ENCODE data around the gene SND1.

SND1 gene

DNA sequence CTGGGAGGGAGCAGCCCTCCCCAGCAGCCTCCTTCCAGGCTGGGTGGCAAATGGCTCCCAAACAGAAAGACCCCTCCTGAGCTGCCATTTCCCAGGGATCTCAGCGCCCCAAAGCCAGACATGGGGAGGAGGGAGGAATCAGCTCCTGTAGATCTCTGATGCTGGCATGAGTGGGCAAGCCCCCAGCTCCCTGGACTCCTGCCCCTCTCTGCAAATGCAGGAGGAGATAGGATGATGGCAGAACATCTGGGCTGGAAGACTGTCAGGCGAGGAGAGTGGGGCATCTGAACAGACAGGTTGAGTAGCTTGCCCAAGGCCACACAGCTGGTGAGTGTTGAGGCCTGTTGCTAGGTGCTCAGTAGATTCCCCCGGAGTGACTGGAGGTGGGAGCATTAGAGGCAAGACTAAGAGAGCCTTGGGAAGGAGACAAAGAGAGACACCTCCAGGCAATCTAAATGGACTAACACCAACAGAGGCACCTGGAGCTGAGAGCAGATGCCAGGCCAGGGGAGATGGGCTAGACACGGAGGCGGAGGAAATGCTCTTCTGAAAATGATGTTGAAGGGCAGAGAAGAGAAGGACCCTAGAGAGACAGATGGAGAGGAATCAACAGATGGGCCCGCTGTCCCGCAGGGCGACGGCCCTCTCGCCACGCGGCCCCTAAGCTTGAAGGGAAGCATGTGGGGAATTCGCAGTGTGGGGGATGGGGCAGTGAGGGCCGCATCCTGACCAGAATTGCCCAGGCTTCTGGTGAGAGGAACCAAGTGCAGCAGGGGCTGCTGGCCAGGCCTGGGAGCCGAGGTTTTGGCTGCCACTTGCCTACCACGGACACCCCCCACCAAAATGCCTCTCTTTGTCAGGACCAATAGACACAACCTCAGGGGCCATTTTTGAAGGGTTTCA is 464.1 kb downstream of the SND1 start:
- DNase-seq (ENCODE audit: low spot score): no peak

GRCh38 chr7:128116740-128117139 is 464.7 kb downstream of the SND1 start:
- DNase-seq (ENCODE audit: low spot score): no peak

DNA sequence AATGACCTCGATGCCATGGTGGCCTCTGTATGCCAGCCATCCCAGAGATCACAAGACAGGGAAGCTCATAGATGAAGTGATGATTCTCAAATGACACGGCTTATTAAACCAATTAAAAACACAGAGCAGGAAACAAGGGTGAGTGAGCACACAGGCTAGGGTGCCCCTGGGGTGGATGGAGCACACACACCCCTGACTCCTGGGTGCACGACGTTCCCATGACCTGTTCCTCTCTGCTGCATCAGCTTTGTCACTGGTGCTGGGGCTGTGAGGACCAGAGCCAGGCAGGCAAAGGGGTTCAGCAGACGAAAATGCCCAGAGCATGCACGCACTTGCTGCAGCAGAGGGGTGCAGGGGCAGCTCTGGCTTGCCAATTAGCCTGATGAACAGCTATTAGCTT is 465.7 kb downstream of the SND1 start:
- no peak for DNase-seq (ENCODE audit: low spot score)

DNA sequence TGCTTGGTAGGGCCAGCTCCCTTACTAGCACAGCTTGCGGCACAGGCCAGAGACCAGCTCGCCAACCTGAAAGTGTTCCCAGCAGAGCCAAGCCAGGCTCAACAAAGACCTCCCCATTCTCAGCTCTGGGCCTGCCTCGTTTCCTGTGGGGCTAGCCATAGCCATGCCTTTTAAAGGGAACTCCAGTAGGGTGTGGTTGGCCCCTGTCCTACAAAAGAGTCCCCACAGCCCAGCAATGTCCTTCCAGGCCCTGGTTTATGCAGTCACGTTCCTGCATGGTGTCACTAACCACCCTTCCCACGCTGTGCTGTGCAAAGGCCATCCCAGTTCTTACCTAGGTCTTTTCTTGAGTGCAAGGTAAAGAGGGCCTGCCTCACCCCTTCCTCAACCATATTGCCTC is 467.0 kb downstream of the SND1 start:
- DNase-seq (ENCODE audit: low spot score): no peak

DNA sequence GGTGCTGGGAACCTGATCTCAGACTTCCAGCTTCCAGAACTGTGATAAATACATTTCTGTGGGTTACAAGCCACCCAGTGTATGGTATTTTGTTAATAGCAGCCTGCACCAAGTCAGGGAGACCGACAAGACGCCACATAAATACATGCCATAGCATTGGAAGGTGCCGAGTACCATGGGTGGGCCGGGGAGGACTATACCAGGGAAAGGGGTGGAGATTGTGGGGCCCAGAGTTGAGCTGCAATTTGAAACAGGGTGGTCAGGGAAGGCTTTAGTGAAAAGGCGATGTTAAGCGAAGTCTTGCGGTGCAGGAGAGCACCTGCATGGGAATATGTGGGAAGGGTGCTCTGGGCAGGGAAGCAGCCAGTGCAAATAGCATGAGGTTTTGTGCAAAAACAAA is 468.1 kb downstream of the SND1 start:
- no peak for DNase-seq (ENCODE audit: low spot score)

DNA sequence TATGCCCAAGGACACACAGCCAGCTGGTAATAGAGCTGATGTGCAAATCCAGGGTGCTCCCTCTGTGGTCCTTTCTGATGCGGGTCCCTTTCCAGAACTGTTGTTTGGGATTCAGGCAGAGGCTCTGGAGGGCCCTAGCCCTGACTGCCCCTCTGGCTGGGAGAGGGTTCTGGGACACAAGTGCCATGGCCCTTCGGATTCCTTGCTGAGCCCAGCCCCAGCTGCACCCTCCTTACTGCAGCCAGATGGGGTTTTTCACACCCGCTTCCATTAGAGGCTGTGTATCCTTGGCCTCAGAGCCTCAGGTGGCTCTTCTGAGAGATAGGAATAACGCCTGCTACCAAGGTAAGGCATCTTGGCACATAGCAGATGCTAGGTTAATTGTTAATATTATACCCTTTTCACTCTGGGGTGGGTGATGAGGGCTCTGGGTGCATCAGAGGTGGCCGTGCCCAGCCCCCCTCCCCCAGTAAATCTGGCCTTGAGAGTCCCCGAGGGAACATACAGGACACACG is 469.0 kb downstream of the SND1 start:
- DNase-seq (ENCODE audit: low spot score): no peak

DNA sequence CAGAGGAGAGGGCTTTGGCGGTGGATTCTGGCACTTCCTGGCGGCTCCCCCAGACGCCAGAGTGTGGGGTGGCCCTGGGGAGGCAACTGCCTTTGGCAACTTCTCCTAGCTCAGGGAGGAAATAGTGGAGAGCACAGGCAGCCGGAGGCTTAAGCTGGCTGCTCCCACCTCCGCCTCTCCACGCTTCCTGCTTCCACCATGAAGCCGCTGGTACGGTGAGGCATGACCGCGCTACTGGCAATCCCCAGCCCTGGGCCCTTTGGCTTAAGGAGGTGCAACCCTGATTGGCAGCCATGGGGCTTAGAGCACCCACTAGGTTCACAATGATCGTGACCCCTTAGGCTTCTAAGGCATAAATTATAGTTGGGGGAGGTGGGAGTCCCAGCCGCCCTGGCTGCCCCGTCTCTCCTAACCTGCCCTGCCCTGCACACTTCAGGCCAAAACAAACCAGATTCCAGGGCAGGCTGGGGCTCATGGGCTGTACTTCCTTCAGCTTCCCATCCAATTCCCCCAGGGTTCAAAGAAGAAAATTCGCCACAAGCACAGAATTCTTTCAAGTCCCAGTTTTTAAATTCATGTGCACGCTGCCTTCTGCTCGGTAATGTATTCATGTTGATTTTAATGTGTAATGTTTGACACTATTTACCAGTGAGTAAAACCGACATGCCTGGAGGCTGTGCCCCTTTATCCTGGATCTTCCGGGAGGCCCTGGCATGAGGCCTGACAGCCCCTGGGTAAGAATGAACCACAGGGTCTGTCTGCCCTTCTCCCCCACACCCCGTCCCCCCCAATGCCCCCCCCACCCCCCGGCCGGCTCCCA is 469.9 kb downstream of the SND1 start:
- no peak for DNase-seq (ENCODE audit: low spot score)

GRCh38 chr7:128122576-128123290 is 470.7 kb downstream of the SND1 start:
- DNase-seq (ENCODE audit: low spot score): no peak

GRCh38 chr7:128123291-128124037 is 471.5 kb downstream of the SND1 start:
- no peak for DNase-seq (ENCODE audit: low spot score)

DNA sequence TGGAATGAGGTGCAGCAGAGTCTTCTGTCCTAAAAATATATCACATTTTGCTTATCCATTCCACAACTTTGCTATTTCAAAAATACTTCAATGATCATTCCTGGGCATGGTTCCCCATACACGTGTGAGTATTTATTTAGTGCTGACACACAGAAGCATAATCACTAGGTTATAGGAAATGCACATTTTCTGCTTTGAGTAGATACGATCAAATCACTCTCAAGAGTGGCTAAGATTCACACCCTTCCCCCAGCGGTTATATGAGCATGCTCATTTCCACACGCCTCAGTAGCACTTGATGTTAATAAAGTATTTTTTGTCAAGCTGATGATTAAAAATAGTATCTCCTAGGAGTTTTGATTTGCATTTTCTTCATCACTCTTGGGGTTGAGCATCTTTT is 472.8 kb downstream of the SND1 start:
- DNase-seq (ENCODE audit: low spot score): no peak

DNA sequence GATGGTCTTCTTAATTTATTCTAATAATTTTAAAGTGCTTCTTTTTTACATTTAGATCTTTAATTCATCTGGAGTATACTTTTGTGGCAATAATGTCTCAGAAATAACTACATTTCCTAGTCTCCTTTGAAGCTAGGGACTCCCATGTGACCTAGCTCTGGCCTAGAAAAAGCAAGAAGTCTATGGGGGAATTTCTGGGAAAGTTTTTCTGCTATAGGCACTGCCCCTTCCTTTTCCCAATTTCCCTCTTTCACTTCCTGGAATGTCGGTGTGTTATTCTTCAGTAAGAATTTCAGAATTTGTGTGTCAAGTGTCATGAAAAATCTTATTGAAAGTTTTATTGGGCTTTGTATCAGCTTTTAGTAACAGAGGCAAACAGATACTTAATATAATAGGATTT is 473.8 kb downstream of the SND1 start:
- no peak for DNase-seq (ENCODE audit: low spot score)

DNA sequence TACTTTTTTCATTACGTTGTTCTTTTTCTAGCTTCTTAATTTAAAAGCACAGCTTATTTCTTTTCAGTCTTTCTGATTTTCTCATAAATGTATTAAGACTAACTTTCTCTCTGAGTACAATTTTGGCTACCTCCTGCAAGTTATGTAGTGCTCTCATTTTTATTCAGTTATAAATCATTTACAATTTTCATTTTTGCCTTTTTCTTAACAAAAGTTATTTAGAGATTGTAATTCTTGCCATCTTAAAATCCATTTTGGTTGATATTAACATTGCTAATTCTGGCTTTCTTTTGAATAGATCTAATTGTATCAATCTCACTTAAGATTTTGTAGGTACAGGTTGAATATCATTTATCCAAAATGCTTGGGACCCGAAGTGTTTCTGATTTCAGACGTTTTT is 476.4 kb downstream of the SND1 start:
- DNase-seq (ENCODE audit: low spot score): no peak

- no peak for DNase-seq (ENCODE audit: low spot score)
These were observed 477.4 kb downstream of the SND1 start for GRCh38 chr7:128129224-128129864.

GRCh38 chr7:128131115-128131514 is 479.1 kb downstream of the SND1 start:
- DNase-seq (ENCODE audit: low spot score): no peak

DNA sequence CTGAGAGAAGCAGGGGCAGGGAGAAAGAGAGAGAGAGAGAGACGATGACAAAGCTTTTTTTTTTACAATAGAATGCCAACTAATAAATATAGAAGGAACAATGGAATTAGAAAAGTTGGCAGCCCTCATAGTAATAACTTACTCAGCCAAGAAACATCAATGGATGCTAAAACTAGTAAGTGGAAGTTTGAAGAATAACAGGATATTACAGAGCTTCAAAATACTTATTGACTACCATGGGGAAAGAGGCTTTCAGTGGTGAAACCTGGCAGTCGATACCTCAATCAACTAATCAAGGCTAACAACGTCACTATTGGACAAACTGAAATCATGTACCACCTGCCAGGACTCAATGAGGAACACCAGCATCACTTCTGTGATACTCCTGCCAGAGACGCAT is 479.7 kb downstream of the SND1 start:
- no peak for DNase-seq (ENCODE audit: low spot score)

DNA sequence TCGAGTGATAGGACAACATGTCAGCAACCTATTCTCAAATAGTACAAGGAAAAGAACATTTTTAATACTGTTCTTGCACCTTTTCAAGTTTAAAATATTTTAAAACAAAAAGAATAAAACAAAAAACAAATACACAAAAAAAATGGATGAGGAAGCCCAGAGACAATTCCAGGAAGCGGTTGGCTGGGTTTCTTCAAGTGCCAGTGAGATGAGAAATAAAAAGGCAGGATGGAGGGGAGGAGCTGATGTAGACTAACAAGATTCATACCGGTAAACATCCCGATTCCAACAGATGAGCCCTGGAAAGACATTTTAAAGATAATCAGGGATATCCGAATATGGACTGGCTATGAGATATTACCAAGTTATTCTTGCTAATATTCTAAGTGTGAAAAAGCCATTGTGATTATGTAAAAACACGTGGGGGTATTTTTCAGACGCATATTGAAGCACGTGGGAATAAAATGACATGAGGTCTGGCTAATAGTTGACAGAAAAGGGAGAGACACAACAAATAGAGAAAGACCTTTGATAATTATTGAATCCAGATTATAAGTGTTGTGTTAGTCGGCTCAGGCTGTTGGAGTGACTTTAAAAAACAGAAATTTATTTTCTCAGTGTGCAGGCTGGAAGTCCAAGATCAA is 480.6 kb downstream of the SND1 start:
- no peak for DNase-seq (ENCODE audit: low spot score)

GRCh38 chr7:128135159-128135514 is 483.1 kb downstream of the SND1 start:
- no peak for DNase-seq (ENCODE audit: low spot score)

DNA sequence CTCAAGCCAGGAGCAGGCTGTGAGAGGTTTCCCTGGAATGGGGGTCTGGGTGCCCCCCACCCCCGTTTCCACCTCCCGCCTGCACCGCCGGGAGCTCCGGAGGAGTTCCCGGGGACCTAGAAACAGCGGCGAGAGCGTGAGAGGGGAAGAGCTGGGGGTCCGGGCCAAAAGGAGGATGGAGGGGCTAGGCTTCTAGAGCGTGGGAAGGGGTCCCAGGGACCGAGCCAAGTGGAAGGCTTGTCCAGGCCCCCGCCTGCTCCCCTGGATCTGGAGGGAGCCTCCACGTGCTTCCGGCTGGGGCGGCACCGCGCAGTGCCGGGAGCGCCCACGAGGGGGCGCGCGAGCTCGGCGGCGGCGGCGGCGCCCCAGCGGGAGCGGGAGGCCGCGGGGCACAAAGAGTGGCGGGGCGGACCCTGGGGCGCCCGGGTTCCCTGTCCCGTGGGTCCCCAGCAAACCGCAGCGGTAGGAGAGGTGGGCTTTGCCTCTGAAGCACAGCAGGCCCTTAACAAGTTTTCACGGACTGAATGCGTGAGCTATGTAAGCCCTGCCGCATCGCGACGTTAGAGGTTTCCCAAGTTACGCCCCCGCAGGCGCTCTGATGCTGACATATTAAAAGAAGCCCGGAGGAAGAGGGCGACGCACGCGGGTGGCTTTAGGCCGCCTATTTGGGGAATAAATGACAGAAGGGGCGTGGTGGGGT is 483.7 kb downstream of the SND1 start:
- DNase-seq (ENCODE audit: low spot score): peak; percentile 92

- DNase-seq (ENCODE audit: low spot score): no peak
These were observed 484.2 kb downstream of the SND1 start for GRCh38 chr7:128136215-128136597.

DNA sequence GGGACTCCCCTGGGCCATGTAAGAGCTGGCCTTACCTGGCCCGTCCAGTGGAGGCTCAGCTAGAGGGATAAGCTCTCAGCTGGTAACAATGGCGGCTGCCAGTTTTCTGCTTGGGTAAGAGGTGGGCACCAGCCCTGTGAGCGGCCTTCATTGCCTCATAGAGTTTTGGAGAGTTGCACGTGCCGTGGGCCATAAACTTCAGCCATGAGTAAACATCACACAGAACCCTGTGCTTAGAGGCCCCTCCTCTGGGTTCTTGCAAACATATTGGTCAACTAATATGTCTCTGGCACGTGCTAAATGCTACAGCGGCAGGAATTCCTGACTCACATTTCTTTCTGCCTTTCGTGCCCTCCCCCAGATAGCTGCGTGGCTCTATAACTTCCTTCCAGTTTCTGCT is 485.2 kb downstream of the SND1 start:
- peak; percentile 78 for DNase-seq (ENCODE audit: low spot score)
